Lower leg skin (tissue), 4 donors: ENCODE results near the gene USP48. TPM values are rescaled to one million over a fixed set of nuclear protein-coding genes. Genes with fewer than 3 reads are reported as not detected.

ENCODE experiments used
- DNase-seq, 2 donors: peaks; one replicate each; pipeline ENCODE4 v3.0.0-alpha.2; 2019; ENCODE audit warnings: low spot score in 2 of 2
- H3K4me3 ChIP-seq: fragments of 200-600 bp; sonication (generic); 2 replicates; pipeline ENCODE4 v1.5.1; 2017; ENCODE audit warnings: mild to moderate bottlenecking, low read depth; ENCODE audit not compliant: poor library complexity, severe bottlenecking
- POLR2A ChIP-seq, 2 donors: fragments of 450-650 bp; IDR thresholded peaks; one replicate each; pipeline ENCODE4 v1.6.1; 2016 to 2017; ENCODE audit warnings: antibody characterized with exemption in 2 of 2, mild to moderate bottlenecking in 1 of 2, moderate library complexity in 1 of 2
- WGBS, 2 donors: methylation state at CpG; one replicate each; pipeline ENCODE4 v1.1.5; 2018; 5-methylcytosine and 5-hydroxymethylcytosine counted together
- intact Hi-C: fragments of 100-400 bp; cut with DNase I; formaldehyde crosslinking; loops from one replicate; pipeline ENCODE4 v1.15.0; 2023; ENCODE audit warnings: low total_unique reads
- total RNA-seq, 4 donors: library from RNA; depleted of rRNA; stranded (reverse); fragments of >200 nt; gene quantifications; one replicate each; pipeline ENCODE4 v1.1.0, GENCODE V29; 2016
- TF ChIP-seq, protein P1 (sequence below), 3 donors: fragments of 450-650 bp; IDR thresholded peaks; one replicate each; pipeline ENCODE4 v1.5.1; 2016; ENCODE audit warnings: antibody characterized with exemption in 3 of 3, mild to moderate bottlenecking in 3 of 3, moderate library complexity in 2 of 3

The USP48 gene
- total RNA-seq, 4 donors from 2014 or later: 26.9 to 38.1 (median 31.5) TPM

DNA sequence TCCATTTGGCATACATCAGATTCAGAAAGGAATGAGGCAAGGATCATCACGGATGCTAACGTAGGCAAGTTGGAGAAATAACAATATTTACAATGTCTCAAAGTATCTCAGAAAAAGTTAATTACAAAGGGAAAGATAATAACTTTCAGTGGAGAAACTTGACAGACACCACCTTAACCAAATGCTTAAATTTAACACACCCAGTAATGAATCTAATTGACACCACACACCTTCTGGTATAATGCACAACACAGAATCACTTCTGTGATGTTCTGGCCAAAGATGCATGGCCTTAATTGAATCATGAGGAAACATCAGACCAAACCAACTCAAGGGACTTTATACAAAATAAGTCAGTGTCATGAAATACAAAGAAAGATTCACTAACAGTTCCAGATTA is 23.1 kb downstream of the USP48 start:
- H3K4me3 ChIP-seq: no peak overlapping the region
- intact Hi-C loops: no loop called here
- TF ChIP-seq, protein P1, sequence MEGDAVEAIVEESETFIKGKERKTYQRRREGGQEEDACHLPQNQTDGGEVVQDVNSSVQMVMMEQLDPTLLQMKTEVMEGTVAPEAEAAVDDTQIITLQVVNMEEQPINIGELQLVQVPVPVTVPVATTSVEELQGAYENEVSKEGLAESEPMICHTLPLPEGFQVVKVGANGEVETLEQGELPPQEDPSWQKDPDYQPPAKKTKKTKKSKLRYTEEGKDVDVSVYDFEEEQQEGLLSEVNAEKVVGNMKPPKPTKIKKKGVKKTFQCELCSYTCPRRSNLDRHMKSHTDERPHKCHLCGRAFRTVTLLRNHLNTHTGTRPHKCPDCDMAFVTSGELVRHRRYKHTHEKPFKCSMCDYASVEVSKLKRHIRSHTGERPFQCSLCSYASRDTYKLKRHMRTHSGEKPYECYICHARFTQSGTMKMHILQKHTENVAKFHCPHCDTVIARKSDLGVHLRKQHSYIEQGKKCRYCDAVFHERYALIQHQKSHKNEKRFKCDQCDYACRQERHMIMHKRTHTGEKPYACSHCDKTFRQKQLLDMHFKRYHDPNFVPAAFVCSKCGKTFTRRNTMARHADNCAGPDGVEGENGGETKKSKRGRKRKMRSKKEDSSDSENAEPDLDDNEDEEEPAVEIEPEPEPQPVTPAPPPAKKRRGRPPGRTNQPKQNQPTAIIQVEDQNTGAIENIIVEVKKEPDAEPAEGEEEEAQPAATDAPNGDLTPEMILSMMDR (IDR thresholded peaks at IDR 0.05): no peak
- no peak for TF ChIP-seq POLR2A (IDR thresholded peaks at IDR 0.05)
- WGBS, 2 donors: 55 to 70% methylated on average over 2 of the region's 2 CpGs
- no peak for DNase-seq

DNA sequence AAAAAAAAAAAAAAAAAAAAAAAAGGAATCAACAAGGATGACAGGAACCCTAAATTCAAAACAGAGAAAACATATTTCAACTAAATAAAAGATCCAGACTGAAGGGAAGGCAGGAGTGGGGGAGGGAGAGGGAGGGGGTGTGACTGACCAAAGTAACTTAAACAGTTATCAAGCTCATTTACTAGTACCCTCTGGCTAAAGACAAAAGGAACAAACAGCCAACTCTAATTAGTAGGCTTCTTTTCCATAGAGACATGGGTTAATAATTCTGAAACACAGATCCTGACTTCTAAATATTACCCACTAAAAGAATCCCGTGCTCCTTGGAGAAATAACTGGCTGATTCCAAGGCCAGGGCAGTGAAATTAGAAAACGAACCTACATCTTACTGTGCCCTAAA is 23.8 kb downstream of the USP48 start:
- WGBS, 2 donors: 48 to 52% methylated on average over 2 of the region's 2 CpGs
- no peak for DNase-seq
- H3K4me3 ChIP-seq: no peak overlapping the region
- intact Hi-C loops: no loop called here
- TF ChIP-seq POLR2A (IDR thresholded peaks at IDR 0.05): no peak
- TF ChIP-seq, protein P1 (IDR thresholded peaks at IDR 0.05): no peak

DNA sequence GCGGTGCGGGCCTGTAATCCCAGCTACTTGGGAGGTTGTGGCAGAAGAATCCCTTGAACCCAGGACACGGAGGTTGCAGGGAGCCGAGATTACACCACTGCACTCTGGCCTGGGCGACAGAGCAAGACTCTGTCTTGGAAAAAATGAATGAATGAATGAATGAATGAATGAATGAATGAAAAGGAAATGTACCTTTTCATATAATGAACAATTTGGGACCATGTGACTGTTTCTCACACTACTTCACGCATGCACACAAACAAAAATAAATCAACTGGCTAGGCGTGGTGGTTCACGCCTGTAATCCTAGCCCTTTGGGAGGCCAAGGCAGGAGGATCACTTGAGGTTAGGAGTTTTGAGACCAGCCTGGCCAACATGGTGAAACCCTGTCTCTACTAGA is 24.3 kb downstream of the USP48 start:
- intact Hi-C loops: no loop called here
- DNase-seq: no peak
- TF ChIP-seq POLR2A (IDR thresholded peaks at IDR 0.05): no peak
- TF ChIP-seq, protein P1 (IDR thresholded peaks at IDR 0.05): no peak
- H3K4me3 ChIP-seq: no peak overlapping the region
- WGBS, 2 donors: 95 to 97% methylated on average over 8 of the region's 8 CpGs

DNA sequence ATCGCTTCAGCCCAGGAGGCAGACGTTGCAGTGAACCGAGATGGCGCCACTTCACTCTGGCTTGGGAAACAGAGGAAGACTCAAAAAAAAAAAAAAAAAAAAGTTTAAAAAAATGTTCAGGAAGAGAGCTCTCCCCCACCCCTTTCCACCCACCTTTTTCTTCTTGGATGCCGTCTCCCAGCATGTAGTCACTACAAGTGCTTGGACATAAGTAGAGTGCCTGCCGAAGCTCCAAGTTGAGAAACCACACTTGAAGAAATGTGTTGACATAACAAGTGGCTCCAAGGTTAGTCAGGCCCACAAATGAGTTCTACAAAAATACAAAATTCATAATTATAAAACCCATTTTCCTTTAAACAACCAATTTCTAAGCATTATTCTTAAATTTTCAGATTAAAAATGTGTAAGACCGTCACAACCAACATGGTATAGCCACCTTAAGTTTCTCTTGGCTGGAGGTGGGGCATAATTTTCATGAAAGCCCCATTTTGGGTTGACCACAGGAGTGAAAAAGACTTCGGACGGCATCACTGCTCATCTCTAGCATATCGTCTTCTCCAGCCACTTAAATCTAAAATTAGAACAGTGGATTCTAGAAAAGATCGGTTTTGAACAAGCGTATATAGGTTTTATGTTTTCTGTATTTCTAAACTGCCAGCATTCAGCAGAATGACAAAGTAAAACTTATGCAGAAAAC is 26.4 kb downstream of the USP48 start:
- TF ChIP-seq, protein P1 (IDR thresholded peaks at IDR 0.05): no peak
- TF ChIP-seq POLR2A (IDR thresholded peaks at IDR 0.05): no peak
- no peak overlapping the region for H3K4me3 ChIP-seq
- intact Hi-C loops: no loop called here
- DNase-seq: no peak
- 87 to 90% methylated on average over 12 of the region's 12 CpGs for WGBS, 2 donors

DNA sequence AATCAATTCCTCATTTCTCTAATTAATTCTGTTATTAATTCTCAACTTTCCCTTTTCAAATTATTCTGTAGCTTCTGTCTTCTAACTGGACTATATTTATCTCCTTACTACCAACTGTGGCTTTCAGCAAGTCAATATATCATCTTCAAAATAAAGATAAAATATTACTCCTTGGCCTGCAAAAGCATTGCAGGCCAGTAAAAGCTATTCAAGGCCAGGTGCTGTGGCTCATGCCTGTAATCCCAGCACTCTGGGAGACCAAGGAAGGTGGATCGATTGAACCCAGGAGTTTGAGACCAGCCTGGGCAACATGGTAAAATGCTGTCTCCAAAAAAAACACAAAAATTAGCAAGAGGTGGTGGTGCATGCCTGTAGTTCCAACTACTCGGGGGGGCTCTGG is 27.9 kb downstream of the USP48 start:
- DNase-seq: no peak
- H3K4me3 ChIP-seq: no peak overlapping the region
- WGBS, 2 donors: 96 to 98% methylated on average over 2 of the region's 2 CpGs
- TF ChIP-seq POLR2A (IDR thresholded peaks at IDR 0.05): no peak
- TF ChIP-seq, protein P1 (IDR thresholded peaks at IDR 0.05): no peak
- intact Hi-C loops: no loop called here

DNA sequence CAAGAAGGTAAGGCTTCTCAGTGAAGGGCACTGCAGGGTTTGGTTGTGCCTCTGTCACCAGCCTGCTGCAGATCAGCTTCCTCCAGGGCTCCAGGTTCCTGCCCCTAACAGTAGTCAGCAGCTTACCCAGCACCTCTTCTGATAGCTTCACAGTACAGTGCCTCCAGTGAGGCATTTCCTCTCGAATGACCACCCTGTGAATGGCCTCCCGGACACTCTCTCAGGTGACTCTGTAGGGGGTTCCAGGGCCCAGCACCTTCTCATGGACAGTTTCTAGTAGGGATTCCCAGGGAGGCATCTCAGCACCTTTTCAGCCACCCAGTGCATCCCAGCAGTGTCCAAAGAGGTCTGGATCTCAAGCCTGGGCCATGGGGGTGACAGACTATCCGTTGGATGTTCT is 28.4 kb downstream of the USP48 start:
- no peak for TF ChIP-seq POLR2A (IDR thresholded peaks at IDR 0.05)
- TF ChIP-seq, protein P1 (IDR thresholded peaks at IDR 0.05): no peak
- 92 to 97% methylated on average over 3 of the region's 3 CpGs for WGBS, 2 donors
- no peak overlapping the region for H3K4me3 ChIP-seq
- no peak for DNase-seq
- intact Hi-C loops: no loop called here
